Stimulated activated CD4-positive, alpha-beta T cell treated with anti-CD3 and anti-CD28 coated beads, Interleukin-2, amount 100 ng/mL, for 4 hours (primary cell): ENCODE data around the gene RBM44.

Experiments
- DNase-seq: peaks from one replicate; pipeline ENCODE4 v3.0.0-alpha.2; 2020; ENCODE audit warnings: low read depth

RBM44 gene

GRCh38 chr2:237873421-237873831 is 74.8 kb downstream of the RBM44 start:
- DNase-seq = no peak

DNA sequence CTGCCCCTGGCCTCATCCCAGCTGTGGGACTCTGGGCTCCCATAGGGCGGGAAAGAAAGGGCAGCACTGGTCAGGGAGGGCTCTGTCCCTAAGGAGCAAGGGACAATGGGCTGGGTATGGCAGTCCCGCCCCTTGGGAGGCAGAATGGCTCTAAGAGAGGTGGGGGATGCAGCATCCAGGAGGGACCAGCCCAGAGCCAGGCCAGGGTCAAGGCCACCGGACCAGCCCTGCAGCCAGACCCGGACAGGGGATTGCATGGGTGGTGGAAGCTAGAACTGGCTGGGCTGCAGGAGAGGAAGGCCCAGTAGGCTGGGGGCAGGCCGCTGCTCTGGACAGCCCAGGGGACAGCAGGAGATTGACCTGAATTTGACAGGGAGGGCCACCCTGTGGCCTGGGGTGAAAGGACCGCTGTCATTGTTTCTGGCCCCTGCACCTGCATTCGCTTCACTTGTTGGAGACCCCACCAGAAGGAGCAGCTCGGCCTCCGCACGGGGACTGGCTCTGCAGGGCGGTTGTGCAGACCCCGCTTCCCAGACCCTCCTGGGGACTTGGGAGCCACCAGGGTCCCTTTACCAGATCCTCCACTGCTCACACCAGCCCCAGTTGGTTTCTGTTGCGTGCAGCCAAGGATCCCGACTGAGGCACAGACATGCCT is 75.4 kb downstream of the RBM44 start:
- no peak for DNase-seq

DNA sequence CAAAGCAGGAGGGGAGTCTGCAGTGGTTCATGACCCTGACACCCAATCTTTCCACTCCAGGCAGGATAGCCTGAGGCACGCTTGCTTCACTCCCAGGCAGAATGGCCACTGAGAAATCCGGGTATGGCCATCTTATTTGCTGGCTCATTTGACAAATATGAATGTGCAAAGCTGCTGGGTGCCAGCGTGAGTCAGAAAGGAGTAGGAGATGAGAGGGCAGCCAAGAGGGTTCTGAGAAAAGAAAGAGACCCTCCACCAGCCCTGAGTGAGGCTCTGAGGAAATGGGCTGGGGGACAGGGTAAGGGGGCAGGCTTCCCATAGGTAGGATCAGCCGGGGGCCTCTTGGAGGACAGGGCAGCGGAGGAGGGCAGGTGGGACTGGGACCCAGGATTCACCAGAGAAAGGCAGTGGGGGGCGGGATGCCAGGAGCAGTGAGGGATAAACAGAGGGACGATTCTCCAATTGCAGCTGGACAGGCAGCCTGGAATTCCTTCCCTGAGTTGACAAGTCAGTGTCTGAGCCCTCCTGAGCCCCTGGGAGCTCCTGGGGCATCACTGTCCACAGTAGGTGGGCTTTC is 76.1 kb downstream of the RBM44 start:
- DNase-seq = no peak

- no peak for DNase-seq
Measured at GRCh38 chr2:237875256-237876060, 76.9 kb downstream of the RBM44 start.

GRCh38 chr2:237876061-237876526 is 77.5 kb downstream of the RBM44 start:
- DNase-seq = no peak

DNA sequence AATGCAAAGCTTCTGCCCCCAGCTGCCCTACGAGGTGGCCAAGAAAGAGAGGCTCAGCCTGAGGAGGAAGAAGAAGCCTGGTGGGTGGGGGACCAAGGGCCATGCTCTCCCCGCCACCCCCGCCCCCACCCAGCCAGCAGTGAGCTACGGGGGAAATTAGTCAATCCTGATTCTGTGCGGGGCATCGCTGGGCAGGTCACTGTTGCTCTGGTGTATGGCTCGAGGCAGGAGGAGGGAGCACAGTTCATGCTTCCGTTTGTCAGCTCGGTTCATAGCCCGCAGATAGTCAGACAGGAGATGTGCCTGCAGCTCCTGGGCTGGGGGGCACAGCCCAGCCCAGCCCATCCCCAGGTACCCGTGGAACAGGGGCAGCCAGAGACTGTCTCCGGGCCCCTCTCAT is 78.0 kb downstream of the RBM44 start:
- DNase-seq = no peak

DNA sequence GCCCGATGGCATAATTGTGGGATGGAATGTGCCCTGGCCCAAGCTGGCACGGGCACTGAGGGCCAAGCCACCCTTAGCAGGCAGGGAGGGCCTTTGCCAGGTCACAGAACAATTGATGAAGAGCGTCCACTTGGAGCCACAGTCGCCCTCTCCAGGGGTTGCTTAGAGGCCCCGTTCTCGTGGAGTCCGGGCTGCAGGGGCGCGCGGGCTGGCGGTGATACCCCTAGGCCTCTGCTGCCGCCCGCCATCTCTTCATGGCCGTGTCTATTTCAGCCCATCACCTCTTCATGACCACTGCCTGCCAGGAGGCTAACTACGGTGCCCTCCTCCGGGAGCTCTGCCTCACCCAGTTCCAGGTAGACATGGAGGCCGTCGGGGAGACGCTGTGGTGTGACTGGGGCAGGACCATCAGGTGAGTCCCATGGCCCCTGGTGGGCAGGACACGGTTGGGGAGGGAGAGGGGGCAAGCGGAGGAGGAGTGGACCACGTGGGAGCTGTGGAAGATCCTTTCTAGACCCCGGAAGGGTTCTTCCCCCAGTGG is 78.4 kb downstream of the RBM44 start:
- no peak for DNase-seq

DNA sequence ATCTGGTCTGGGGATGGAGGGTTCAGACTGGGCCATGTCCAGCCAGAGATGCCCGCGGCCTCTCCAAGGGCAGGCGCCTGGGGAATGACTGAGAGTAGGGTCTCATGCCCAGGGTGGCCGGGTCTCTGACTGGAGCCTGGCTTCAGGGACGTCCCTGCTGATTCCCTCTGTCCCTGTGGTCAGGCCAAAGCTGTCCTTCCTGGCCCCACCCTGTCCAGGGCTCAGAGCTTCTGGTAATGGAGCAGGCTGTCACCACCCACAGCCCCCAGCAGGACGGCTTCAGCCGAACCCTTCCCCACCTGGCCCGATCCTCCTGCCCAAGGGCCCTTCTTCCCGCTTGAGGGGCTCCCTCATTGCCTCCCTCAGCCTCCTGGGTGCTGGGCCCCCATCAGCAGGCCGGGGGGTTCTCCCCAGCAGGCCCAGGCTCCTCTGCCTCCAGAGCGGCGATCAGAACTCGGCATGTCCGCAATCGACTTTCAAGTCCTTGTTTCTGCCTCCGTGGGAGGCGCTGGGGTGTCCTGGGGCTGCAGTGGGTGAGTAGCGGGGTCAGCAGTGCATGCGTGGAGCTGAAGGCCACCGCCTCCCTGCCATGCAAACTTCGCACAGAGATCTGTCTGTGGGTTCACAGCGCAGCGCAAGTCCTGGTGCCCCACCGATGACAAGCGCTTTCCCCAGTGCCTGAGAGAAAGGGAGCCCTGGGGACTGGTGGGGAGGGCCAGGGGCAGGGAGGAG is 79.2 kb downstream of the RBM44 start:
- DNase-seq = no peak

- no peak for DNase-seq
Measured at GRCh38 chr2:237878321-237879057, 79.9 kb downstream of the RBM44 start.

DNA sequence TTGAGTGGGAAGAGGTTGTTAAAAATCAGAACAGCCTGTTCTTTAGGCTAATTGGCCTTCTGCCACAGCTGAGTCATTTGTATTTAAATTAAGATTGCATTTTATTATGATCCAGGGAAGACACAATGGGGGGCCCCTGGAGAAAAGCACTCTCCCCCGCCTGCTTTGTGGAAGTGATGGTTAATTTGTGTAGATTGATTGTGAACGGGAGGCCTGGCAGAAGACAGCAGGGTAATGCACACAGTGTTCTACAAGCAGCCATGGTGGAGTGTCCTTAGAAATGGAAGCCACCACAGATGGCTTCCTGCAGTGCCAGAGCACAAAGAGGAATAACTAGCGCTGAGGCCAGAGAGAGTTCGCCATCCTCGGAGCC is 80.5 kb downstream of the RBM44 start:
- no peak for DNase-seq

GRCh38 chr2:237879991-237880560 is 81.5 kb downstream of the RBM44 start:
- no peak for DNase-seq

- DNase-seq = no peak
Measured at GRCh38 chr2:237882510-237883481, 84.2 kb downstream of the RBM44 start.

DNA sequence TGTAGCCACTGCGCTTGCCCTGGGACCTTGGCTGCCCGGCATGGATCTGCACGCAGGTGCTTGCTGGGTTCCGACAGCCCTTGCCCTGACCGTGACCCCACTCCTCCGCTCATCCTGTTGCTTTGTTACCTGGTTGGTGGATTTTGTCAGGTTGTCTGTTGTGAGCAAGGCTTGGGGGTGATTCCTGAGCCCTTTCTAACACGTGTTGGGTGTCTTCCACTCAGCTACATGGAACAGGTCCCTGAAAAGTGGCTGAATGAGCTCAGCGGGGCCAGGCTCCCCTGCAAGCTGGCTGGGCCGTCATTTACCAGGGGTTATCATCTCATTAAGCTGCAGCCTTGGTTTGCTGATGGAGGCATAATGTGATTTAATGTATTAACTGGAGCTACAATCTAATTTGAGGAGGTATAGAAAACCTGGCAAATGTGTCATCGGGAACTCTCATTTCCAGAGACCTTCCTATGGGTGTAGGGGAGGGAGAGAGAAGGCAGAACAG is 85.4 kb downstream of the RBM44 start:
- no peak for DNase-seq

DNA sequence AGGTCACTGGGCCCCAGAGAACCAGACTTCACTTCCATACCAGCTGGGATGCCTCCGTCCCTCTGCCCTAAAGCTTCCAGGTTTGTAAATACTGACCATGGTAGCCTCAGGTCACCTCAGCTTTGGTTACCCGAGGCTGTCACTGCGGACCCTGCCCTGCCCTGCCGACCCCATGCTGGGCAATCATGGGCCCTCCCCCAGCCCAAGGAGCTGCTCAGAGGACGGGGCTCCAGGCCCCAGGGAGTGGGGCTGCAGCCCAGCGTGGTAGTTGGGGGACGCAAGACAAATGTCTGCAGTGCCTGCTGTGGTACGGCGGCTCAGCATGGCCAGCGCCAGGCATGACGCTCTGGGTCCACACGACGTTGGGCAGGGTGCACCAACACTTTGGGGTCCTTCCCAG is 86.1 kb downstream of the RBM44 start:
- no peak for DNase-seq

GRCh38 chr2:237885111-237885930 is 86.7 kb downstream of the RBM44 start:
- no peak for DNase-seq

GRCh38 chr2:237885931-237886684 is 87.5 kb downstream of the RBM44 start:
- no peak for DNase-seq

DNA sequence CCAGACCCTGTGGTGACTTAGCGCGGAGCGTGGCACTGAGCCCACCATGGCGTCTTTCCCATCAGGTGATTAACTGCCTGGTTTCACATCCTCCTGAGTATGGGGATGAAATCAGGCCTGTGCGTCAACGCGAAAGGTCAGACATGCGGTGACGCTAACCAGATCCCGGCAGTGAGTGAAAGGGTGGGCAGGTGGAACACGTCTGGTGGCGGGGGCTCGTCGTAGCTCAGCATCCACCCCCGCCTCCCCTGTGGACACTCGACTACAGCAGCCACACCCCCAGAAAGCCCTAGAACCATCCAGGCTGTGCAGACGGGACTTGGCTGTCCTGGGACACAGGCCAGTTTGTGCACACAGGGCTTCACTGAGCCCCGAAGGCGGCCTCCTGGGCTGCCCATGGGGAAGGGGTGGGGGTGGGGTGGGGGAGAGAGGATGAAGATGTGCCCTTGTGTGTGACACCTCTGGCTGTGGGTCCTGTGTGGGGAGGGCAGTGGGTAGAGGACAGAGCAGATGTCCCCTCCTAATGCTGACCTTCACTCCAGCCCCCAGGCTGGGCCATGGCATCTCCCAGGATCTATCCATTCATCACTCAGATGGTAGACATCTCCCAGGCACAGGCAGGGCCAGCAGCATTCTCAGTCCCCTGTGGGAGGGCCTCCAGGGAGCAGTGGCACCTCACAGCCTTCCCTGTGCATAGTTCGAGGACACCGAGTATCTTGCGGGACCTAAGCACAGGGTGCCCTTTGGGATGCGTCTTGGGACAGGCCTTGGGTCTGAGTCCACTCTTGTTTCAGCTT is 88.3 kb downstream of the RBM44 start:
- no peak for DNase-seq
